ENCODE results near the gene AKTIP. TPM values are rescaled to one million over a fixed set of nuclear protein-coding genes. Genes with fewer than 3 reads are reported as not detected.
A peak's percentile ranks its signal among the peaks of the same experiment; 100 is the strongest.
"Not testable (repeated sequence)": the region's sequence is repeated elsewhere in the genome, so short reads cannot be mapped to it uniquely, and the experiment has no call there.

Gene AKTIP
- 10 to 100 TPM; 54.0 to 56.8 TPM for total RNA-seq

DNA sequence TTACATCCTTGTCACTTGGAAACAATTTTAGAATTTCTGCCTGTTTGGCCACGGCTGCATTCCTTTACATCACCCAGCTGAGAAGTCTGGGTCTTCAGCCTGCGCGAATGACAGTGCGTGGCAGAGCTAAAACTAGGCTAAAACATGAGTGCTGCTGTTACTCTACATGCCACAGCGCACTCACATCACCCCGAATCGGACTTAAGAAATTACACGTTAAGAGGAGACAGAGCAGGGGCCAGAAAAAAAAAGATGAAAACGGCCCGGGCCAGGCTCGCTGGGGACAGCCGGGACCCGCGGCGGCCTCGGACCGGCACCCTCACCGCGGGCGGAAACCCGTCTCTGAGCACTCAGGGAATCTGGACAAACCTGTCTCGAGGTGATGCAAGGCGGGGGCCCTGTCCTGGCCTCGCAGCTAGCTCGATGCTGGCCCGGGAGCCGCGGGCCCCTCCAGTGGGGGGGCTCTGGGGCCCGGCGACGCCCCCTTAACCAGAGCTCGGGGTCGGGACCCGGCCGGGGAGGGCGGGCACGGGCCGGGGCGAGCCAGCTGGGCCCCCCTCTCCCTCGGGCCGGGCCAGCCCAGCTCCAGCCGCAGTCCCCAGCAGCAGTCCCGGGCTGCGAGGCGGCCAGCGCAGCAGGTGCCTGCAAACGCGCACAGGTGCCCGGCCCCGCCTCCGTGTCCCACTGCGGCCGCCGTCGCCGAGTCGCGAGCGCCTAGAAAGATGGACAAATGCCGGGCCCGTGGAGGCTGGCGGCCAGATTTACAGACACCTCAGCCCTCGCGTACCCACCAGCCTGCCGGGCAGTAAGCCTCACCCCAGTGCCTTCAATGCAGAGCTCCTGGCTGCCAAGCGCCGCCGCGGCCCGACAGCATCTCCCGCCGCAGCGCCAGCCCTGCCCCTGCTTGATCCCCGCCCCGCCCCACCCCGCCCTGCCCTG is at the start of gene AKTIP:
TSS of gene AKTIP (minus strand) at position 879 of the 939 bp plus-strand sequence. CDS start 2,950 bp downstream, outside the sequence.
- CTCF ChIA-PET = interaction anchor here (0.8 to 1.9 kb wide), 7 partner anchors 16 to 448 kb away, joined by 3 to 9 read pairs (median 4); partner anchors contain the start of genes CHD9 and RBL2
- Mint-ChIP-seq H3K27me3 (ENCODE audit: low read depth) (no peaks in the 10 kb centered on the region), H3K4me1 (ENCODE audit: low read depth) (peaks cover 51% of the 10 kb centered on the region), H3K4me3 (peak within 1 kb of the TSS; percentile 93), H3K36me3 (ENCODE audit: low read depth) (peaks cover 42% of the 10 kb centered on the region), H3K9me3 (ENCODE audit: insufficient read depth) (no peaks in the 10 kb centered on the region), H3K27ac (peak within 1 kb of the TSS; percentile 91)
- POLR2A ChIA-PET = interaction anchor here (0.6 to 5.3 kb wide), 16 partner anchors 10 to 367 kb away, joined by 3 to 48 read pairs (median 3); partner anchors contain the start of gene RBL2
- DNase-seq (peak; percentile 52), ATAC-seq (peak; percentile 25)

DNA sequence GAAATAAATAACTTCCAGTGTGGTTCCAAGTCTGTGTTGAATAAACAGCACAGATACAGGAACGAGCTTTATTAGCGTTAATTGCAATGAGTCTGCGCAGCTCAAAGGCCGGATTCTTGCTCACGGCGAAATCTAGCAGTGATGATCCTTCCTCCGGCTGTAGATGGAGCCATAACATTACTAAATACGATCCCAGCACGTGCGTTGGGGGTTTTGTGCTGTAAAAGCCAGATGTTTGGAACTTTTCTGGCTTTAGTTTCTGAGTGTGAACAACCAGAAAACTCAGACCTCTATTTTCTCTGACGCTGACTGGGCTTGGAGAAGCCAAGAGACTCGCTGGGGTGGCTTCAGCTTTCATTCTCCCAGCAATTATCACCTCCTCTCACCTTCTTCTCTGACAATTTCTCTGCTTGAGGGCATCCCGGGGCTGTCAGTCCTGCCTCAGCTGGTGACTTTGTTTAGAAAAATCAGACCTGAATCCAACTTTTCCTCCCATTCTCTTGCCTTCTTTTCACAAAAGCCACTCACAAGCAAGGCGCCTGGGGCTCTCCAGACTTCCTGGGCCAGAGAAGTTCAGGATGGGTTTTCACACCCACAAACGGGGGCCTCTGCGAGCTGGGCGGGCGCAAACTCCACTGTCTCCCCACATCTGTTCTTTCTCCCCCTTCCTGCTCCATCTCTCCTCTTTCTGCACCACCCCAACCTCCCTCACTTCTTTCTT is 47.1 kb upstream of the AKTIP start:
- Mint-ChIP-seq H3K27ac (no peak overlapping the region), H3K9me3 (ENCODE audit: insufficient read depth) (no peaks in the 10 kb centered on the region), H3K4me3 (no peak overlapping the region), H3K4me1 (ENCODE audit: low read depth) (peaks cover 44% of the 10 kb centered on the region), H3K36me3 (ENCODE audit: low read depth) (no peaks in the 10 kb centered on the region), H3K27me3 (ENCODE audit: low read depth) (peaks cover 34% of the 10 kb centered on the region)
- POLR2A ChIA-PET = no interaction called here
- DNase-seq = peak; percentile 69
- CTCF ChIA-PET = interaction anchor here (0.6 to 2.4 kb wide), 45 partner anchors 9 to 1707 kb away, joined by 3 to 22 read pairs (median 4); partner anchors contain the start of genes AKTIP, FTO and RPGRIP1L
- peak; percentile 87 for ATAC-seq

DNA sequence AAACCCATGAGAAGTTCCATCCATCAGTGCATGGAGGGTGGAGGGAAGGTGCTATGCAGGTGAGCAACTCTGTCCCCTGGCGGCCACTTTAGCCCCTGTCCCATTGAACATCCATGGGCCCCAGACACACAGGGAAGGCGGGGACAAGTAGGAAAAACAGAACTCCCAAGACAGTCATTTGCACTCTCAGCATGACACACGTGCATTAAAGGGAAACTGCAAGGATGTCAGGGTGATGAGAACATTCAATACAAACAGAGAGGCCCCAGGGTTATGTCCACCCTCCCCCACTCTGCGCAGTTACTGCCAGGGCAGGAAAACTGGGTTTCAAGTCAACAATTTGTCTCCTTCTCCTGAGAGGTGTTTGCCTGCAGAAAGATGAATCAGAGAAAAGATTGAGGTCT is 44.0 kb upstream of the AKTIP start:
- CTCF ChIA-PET = interaction anchor here (1.9 kb wide), 2 partner anchors 16 to 28 kb away, joined by 6 to 7 read pairs; no protein-coding TSS in a partner anchor
- Mint-ChIP-seq H3K4me1 (ENCODE audit: low read depth) (peaks cover 59% of the 10 kb centered on the region), H3K9me3 (ENCODE audit: insufficient read depth) (no peaks in the 10 kb centered on the region), H3K27ac (peak overlapping the region; percentile 23), H3K4me3 (no peak overlapping the region), H3K36me3 (ENCODE audit: low read depth) (no peaks in the 10 kb centered on the region), H3K27me3 (ENCODE audit: low read depth) (peaks cover 32% of the 10 kb centered on the region)
- DNase-seq (no peak), ATAC-seq (no peak)
- POLR2A ChIA-PET = interaction anchor here (0.6 kb wide), 1 partner anchor 195 kb away, joined by 3 read pairs; no protein-coding TSS in a partner anchor

DNA sequence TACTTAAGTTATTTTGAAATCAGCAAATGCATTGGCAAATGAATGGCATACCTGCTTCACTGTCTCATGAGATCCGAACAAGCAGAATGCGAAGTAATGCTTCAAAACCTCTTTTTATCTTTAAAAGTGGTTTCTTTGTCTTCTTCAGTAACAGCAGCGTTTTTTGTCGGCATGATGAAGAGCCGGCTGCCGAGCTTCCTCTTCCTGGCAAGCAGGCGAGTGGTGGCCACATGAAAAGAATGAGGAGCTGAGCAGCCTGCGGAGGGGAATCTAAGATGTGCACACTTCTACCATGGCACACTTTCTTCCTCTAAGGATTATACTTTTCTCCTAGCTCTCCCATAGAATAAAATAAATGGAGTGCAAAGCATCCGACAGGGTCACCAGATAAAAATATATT is 42.4 kb upstream of the AKTIP start:
- CTCF ChIA-PET = interaction anchor here (0.6 to 2.3 kb wide), 9 partner anchors 9 to 482 kb away, joined by 3 to 10 read pairs (median 3); no protein-coding TSS in a partner anchor
- peak overlapping the region; percentile 56 for H3K27ac Mint-ChIP-seq
- POLR2A ChIA-PET = no interaction called here
- H3K9me3 Mint-ChIP-seq (ENCODE audit: insufficient read depth) = no peaks in the 10 kb centered on the region
- DNase-seq (peak; percentile 70), ATAC-seq (peak; percentile 79)
- peak overlapping the region; percentile 58 for H3K4me3 Mint-ChIP-seq
- peaks cover 55% of the 10 kb centered on the region for H3K4me1 Mint-ChIP-seq (ENCODE audit: low read depth)
- H3K36me3 Mint-ChIP-seq (ENCODE audit: low read depth) = no peaks in the 10 kb centered on the region
- peaks cover 27% of the 10 kb centered on the region for H3K27me3 Mint-ChIP-seq (ENCODE audit: low read depth)

DNA sequence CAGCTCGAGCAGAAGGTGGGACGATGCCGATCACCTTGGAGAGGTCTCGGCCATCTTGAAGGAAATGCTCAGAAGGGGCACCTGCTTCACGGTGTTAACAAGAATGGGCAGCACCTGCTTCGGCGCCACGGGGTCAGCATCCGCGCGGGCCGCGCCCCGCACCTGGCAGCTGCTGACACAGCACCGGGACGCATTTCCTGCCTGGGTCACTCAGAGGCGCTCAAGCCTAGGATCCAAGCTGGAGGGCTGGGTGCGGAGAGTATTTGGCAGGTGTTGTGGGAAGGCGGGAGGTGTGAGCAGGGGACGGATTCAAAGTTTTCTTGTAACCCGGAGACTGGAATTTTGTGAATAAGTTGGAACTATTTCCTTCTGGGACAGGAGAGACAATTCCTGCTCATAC is 39.3 kb upstream of the AKTIP start:
- H3K9me3 Mint-ChIP-seq (ENCODE audit: insufficient read depth) = no peaks in the 10 kb centered on the region
- H3K27me3 Mint-ChIP-seq (ENCODE audit: low read depth) = peaks cover 18% of the 10 kb centered on the region
- POLR2A ChIA-PET = no interaction called here
- H3K4me3 Mint-ChIP-seq = no peak overlapping the region
- CTCF ChIA-PET = no interaction called here
- ATAC-seq (no peak), DNase-seq (no peak)
- H3K4me1 Mint-ChIP-seq (ENCODE audit: low read depth) = peaks cover 36% of the 10 kb centered on the region
- no peak overlapping the region for H3K27ac Mint-ChIP-seq
- H3K36me3 Mint-ChIP-seq (ENCODE audit: low read depth) = no peaks in the 10 kb centered on the region

DNA sequence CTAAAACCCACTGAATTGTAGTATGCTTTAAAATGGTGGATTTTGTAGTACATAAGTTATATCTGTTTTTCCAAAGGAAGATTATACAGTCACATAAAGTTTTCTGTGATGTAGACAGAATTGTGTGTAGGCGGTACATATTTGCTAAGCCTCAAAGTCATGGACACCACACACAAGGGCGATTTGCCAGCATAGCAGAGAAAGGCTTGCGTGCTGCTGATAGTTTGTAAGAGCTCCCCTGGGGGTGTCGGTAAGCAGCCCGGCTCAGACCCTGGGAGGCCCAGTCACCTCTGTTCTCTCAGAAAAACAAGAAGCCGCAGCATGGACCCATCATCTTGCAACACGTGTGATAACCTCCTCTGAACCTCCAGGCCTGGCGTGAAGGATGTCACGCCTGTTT is 38.3 kb upstream of the AKTIP start:
- ChIA-PET POLR2A (no interaction called here), CTCF (no interaction called here)
- no peak for ATAC-seq
- no peak overlapping the region for H3K27ac Mint-ChIP-seq
- DNase-seq = no peak
- H3K4me3 Mint-ChIP-seq = no peak overlapping the region
- H3K27me3 Mint-ChIP-seq (ENCODE audit: low read depth) = peaks cover 12% of the 10 kb centered on the region
- peaks cover 27% of the 10 kb centered on the region for H3K4me1 Mint-ChIP-seq (ENCODE audit: low read depth)
- H3K9me3 Mint-ChIP-seq (ENCODE audit: insufficient read depth) = no peaks in the 10 kb centered on the region
- no peaks in the 10 kb centered on the region for H3K36me3 Mint-ChIP-seq (ENCODE audit: low read depth)

DNA sequence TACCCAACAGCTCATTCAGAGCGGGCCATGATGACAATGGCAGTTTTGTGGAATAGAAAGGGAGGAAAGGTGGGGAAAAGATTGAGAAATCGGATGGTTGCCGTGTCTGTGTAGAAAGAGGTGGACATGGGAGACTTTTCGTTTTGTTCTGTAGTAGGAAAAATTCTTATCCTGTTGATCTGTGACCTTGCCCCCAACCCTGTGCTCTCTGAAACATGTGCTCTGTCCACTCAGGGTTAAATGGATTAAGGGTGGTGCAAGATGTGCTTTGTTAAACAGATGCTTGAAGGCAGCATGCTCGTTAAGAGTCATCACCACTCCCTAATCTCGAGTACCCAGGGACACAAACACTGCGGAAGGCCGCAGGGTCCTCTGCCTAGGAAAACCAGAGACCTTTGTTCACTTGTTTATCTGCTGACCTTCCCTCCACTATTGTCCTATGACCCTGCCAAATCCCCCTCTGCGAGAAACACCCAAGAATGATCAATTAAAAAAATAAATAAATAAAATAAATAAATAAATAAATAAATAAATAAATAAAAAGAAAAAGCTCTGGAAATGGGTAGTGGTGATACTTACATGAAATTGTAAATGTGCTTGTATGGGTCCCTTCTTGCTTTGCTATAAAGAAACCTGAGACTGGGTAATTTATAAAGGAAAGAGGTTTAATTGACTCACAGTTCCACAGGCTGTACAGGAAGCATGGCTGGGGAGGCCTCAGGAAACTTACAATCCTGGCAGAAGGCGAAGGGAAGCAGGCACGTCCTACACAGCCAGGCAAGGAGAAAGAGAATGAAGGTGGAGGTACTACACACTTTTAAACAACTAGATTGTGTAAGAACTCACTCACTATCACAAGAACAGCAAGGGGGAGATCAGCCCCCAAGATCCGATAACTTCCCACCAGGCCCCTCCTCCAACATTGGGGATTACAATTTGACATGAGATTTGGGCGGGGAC is 37.0 kb upstream of the AKTIP start:
- H3K36me3 Mint-ChIP-seq (ENCODE audit: low read depth); ATAC-seq; H3K4me3 Mint-ChIP-seq; CTCF ChIA-PET; H3K27ac Mint-ChIP-seq; POLR2A ChIA-PET; DNase-seq; H3K9me3 Mint-ChIP-seq (ENCODE audit: insufficient read depth): not testable (repeated sequence)
- Mint-ChIP-seq H3K4me1 (ENCODE audit: low read depth) (peaks cover 15% of the 10 kb centered on the region), H3K27me3 (ENCODE audit: low read depth) (peaks cover 12% of the 10 kb centered on the region)

DNA sequence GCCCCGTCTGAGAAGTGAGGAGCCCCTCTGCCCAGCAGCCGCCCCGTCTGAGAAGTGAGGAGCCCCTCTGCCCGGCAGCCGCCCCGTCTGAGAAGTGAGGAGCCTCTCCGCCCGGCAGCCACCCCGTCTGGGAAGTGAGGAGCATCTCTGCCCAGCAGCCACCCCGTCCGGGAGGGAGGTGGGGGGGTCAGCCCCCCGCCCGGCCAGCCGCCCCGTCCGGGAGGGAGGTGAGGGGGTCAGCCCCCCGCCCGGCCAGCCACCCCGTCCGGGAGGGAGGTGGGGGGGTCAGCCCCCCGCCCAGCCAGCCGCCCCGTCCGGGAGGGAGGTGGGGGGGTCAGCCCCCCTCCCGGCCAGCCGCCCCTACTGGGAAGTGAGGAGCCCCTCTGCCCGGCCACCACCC is 36.3 kb upstream of the AKTIP start:
- H3K36me3 Mint-ChIP-seq (ENCODE audit: low read depth); H3K27ac Mint-ChIP-seq; H3K9me3 Mint-ChIP-seq (ENCODE audit: insufficient read depth); ATAC-seq; H3K4me1 Mint-ChIP-seq (ENCODE audit: low read depth); DNase-seq; H3K4me3 Mint-ChIP-seq; POLR2A ChIA-PET; CTCF ChIA-PET: not testable (repeated sequence)
- peaks cover 12% of the 10 kb centered on the region for H3K27me3 Mint-ChIP-seq (ENCODE audit: low read depth)

DNA sequence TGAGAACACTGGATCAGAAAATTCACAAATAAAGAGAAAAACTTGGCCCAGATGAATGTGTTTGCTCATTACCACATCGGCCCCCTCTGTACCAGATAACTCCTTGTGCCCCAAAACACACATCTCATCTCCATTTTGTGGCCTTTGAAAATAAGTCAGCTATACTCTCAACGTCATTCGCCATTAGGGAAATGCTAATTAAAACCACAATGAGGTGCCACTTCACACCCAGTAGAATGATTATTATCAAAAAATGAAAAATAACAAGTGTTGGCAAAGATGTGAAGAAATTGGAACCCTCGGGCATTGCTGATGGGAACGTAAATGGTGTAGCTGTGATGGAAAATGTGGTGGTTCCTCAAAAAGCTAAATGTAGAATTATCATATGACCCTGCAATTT is 34.6 kb upstream of the AKTIP start:
- DNase-seq (no peak), ATAC-seq (no peak)
- no peak overlapping the region for H3K4me3 Mint-ChIP-seq
- ChIA-PET POLR2A (no interaction called here), CTCF (interaction anchor here (2.0 to 3.4 kb wide), 2 partner anchors 8 to 13 kb away, joined by 10 to 22 read pairs; no protein-coding TSS in a partner anchor)
- H3K27me3 Mint-ChIP-seq (ENCODE audit: low read depth) = peaks cover 4% of the 10 kb centered on the region
- H3K36me3 Mint-ChIP-seq (ENCODE audit: low read depth) = no peaks in the 10 kb centered on the region
- H3K9me3 Mint-ChIP-seq (ENCODE audit: insufficient read depth) = no peaks in the 10 kb centered on the region
- H3K27ac Mint-ChIP-seq = no peak overlapping the region
- H3K4me1 Mint-ChIP-seq (ENCODE audit: low read depth) = peaks cover 1% of the 10 kb centered on the region

DNA sequence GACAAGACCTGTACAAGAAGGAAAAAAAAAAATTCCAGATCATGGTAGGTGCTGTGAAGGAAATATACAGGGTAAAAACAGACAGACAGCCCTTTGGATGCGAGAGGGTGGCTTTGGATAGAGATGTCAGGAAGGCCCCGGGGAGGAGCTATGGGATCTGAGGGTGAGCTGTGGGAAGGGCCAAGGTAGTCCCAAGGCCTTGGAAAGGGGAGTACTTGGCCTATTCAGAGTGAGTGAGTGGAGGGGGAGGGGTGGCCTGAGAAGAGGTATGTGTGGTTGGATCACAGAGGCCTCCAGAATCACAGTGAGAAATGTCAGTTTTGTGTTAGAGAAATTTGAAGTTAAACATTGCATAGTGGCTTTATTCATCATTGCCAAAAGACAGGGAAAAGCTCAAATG is 31.2 kb upstream of the AKTIP start:
- H3K27ac Mint-ChIP-seq = no peak overlapping the region
- ATAC-seq (no peak), DNase-seq (no peak)
- ChIA-PET CTCF (interaction anchor here (0.7 kb wide), 1 partner anchor 15 kb away, joined by 5 read pairs; no protein-coding TSS in a partner anchor), POLR2A (no interaction called here)
- H3K4me3 Mint-ChIP-seq = no peak overlapping the region
- peaks cover 1% of the 10 kb centered on the region for H3K4me1 Mint-ChIP-seq (ENCODE audit: low read depth)
- H3K9me3 Mint-ChIP-seq (ENCODE audit: insufficient read depth) = no peaks in the 10 kb centered on the region
- no peaks in the 10 kb centered on the region for H3K36me3 Mint-ChIP-seq (ENCODE audit: low read depth)
- no peaks in the 10 kb centered on the region for H3K27me3 Mint-ChIP-seq (ENCODE audit: low read depth)

DNA sequence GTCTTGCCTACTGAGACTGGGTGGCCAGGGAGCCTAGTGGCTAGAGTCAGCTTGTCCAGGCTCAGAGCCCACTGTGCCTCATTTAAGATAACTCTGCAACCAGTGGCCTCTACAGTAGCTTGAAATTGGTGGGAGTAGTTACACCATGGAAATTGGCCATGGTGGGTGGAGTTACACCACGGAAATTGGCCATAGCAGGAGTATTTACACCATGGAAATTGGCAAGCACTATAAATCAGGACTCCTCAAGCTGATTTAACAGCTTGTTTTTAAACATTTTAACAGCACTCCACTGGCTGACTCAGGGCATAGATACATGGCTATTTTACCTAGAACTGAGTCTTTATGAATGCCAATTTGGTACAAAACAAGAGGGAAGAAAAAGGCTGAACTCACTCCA is 27.7 kb upstream of the AKTIP start:
- CTCF ChIA-PET = interaction anchor here (1.1 to 2.5 kb wide), 4 partner anchors 11 to 18 kb away, joined by 3 to 7 read pairs (median 5); no protein-coding TSS in a partner anchor
- DNase-seq = no peak
- POLR2A ChIA-PET = interaction anchor here (0.5 to 1.7 kb wide), 2 partner anchors 28 to 114 kb away, joined by 3 to 5 read pairs; partner anchors contain the start of gene AKTIP

More for the DNA sequence above, 27.7 kb upstream of the AKTIP start:
- Mint-ChIP-seq H3K4me1 (ENCODE audit: low read depth) (peaks cover 12% of the 10 kb centered on the region), H3K36me3 (ENCODE audit: low read depth) (no peaks in the 10 kb centered on the region), H3K9me3 (ENCODE audit: insufficient read depth) (no peaks in the 10 kb centered on the region), H3K4me3 (no peak overlapping the region), H3K27ac (no peak overlapping the region), H3K27me3 (ENCODE audit: low read depth) (no peaks in the 10 kb centered on the region)
- ATAC-seq = no peak
